Stimulated activated CD4-positive, alpha-beta T cell treated with anti-CD3 and anti-CD28 coated beads, Interleukin-4, amount 100 ng/mL, for 4 hours (primary cell): Measurements from ENCODE around the gene IQCM.
"Not testable (repeated sequence)": the region's sequence is repeated elsewhere in the genome, so short reads cannot be mapped to it uniquely, and the experiment has no call there.

Source experiments
- DNase-seq, 2 experiments: peaks; one replicate each; pipeline ENCODE4 v3.0.0-alpha.2; 2020

Gene IQCM

GRCh38 chr4:149426461-149426860, 389.2 kb downstream of the IQCM start:
- DNase-seq, result no peak

GRCh38 chr4:149409555-149409962, 406.1 kb downstream of the IQCM start:
- no peak for DNase-seq

- DNase-seq, result no peak
Observed at GRCh38 chr4:149409146-149409545, 406.5 kb downstream of the IQCM start.

GRCh38 chr4:149404143-149404542, 411.5 kb downstream of the IQCM start:
- DNase-seq, result no peak

- DNase-seq, result no peak
Observed at GRCh38 chr4:149403081-149403480, 412.6 kb downstream of the IQCM start.

- DNase-seq, result no peak
Observed at GRCh38 chr4:149398993-149399392, 416.6 kb downstream of the IQCM start.

- DNase-seq, result no peak
Observed at GRCh38 chr4:149370785-149371420, 444.7 kb downstream of the IQCM start.

- DNase-seq, result no peak
Observed at GRCh38 chr4:149370002-149370401, 445.6 kb downstream of the IQCM start.

- DNase-seq, result no peak
Observed at GRCh38 chr4:149353241-149353640, 462.4 kb downstream of the IQCM start.

- DNase-seq, result no peak
Observed at GRCh38 chr4:149349541-149349940, 466.1 kb downstream of the IQCM start.

GRCh38 chr4:149347139-149347538, 468.5 kb downstream of the IQCM start:
- DNase-seq, result no peak

- DNase-seq, result no peak
Observed at GRCh38 chr4:149345424-149345823, 470.2 kb downstream of the IQCM start.

GRCh38 chr4:149344436-149344835, 471.2 kb downstream of the IQCM start:
- no peak for DNase-seq

GRCh38 chr4:149343614-149344013, 472.0 kb downstream of the IQCM start:
- DNase-seq, result no peak

GRCh38 chr4:149341117-149341516, 474.5 kb downstream of the IQCM start:
- DNase-seq, result not testable (repeated sequence)

GRCh38 chr4:149328161-149328560, 487.5 kb downstream of the IQCM start:
- no peak for DNase-seq

GRCh38 chr4:149322203-149322602, 493.4 kb downstream of the IQCM start:
- no peak for DNase-seq

- no peak for DNase-seq
Observed at GRCh38 chr4:149321438-149321837, 494.2 kb downstream of the IQCM start.

- no peak for DNase-seq
Observed at GRCh38 chr4:149311076-149311475, 504.6 kb downstream of the IQCM start.

- no peak for DNase-seq
Observed at GRCh38 chr4:149306537-149306936, 509.1 kb downstream of the IQCM start.
